SK-N-SH (cell line): ENCODE results near the gene IL6ST.

Experiments used
- CTCF ChIP-seq: fragments of 200-600 bp; sonication (generic); IDR thresholded peaks from 2 replicates; pipeline ENCODE4 v1.6.1; 2017; ENCODE audit warnings: antibody characterized with exemption, mild to moderate bottlenecking, moderate library complexity
- FOXJ3 ChIP-seq: sonication (generic); formaldehyde crosslinking; IDR thresholded peaks from 2 replicates; pipeline ENCODE4 v1.5.1; 2020; ENCODE audit warnings: mild to moderate bottlenecking, missing genetic modification reagents
- MXI1 ChIP-seq: IDR thresholded peaks from 2 replicates; pipeline ENCODE4 v1.6.1; 2012; ENCODE audit warnings: mild to moderate bottlenecking, low read depth, low read length, improper control_type of control experiment
- TAF1 ChIP-seq: IDR thresholded peaks from 2 replicates; pipeline ENCODE4 v1.6.1; 2012; ENCODE audit warnings: low read depth, mild to moderate bottlenecking, low read length, moderate library complexity, borderline replicate concordance

GRCh38 chr5:55899344-55899743, 95.4 kb downstream of the IL6ST start:
- no peak for TF ChIP-seq CTCF
- TF ChIP-seq TAF1 = no peak
- TF ChIP-seq MXI1 = no peak
- no peak for TF ChIP-seq FOXJ3 (CRISPR knock-in tag)
